BE2C (cell line): ENCODE results near the gene SLC39A11.
A peak's percentile ranks its signal among the peaks of the same experiment; 100 is the strongest.

Experiments
- DNase-seq: peaks from one replicate; pipeline ENCODE4 v3.0.0-alpha.2; 2020
- H3K27me3 ChIP-seq: fragments of 250-450 bp; sonication (Bioruptor Pico); 2 replicates; pipeline ENCODE4 v1.5.1; 2020; ENCODE audit warnings: mild to moderate bottlenecking
- H3K36me3 ChIP-seq: fragments of 250-450 bp; sonication (Bioruptor Pico); 2 replicates; pipeline ENCODE4 v1.5.1; 2020; ENCODE audit warnings: mild to moderate bottlenecking
- H3K4me1 ChIP-seq: fragments of 250-450 bp; sonication (Bioruptor Pico); 2 replicates; pipeline ENCODE4 v1.5.1; 2020
- H3K4me3 ChIP-seq: 2 replicates; pipeline ENCODE4 v1.5.1; 2011; ENCODE audit warnings: low read depth, low read length
- H3K9me3 ChIP-seq: fragments of 250-450 bp; sonication (Bioruptor Pico); 2 replicates; pipeline ENCODE4 v1.5.1; 2020
- TF ChIP-seq, protein P1 (sequence below): IDR thresholded peaks from 2 replicates; pipeline ENCODE4 v1.5.1; 2012; ENCODE audit warnings: mild to moderate bottlenecking, low read depth, low read length

The SLC39A11 gene

GRCh38 chr17:73043686-73044581, 48.6 kb downstream of the SLC39A11 start:
- Histone ChIP-seq H3K27me3 (no peaks in the 10 kb centered on the region), H3K4me1 (peaks cover 6% of the 10 kb centered on the region), H3K4me3 (peak overlapping the region; percentile 14), H3K9me3 (peaks cover 3% of the 10 kb centered on the region; the same call in 1 of the 2 replicates), H3K36me3 (no peaks in the 10 kb centered on the region)
- TF ChIP-seq, protein P1, sequence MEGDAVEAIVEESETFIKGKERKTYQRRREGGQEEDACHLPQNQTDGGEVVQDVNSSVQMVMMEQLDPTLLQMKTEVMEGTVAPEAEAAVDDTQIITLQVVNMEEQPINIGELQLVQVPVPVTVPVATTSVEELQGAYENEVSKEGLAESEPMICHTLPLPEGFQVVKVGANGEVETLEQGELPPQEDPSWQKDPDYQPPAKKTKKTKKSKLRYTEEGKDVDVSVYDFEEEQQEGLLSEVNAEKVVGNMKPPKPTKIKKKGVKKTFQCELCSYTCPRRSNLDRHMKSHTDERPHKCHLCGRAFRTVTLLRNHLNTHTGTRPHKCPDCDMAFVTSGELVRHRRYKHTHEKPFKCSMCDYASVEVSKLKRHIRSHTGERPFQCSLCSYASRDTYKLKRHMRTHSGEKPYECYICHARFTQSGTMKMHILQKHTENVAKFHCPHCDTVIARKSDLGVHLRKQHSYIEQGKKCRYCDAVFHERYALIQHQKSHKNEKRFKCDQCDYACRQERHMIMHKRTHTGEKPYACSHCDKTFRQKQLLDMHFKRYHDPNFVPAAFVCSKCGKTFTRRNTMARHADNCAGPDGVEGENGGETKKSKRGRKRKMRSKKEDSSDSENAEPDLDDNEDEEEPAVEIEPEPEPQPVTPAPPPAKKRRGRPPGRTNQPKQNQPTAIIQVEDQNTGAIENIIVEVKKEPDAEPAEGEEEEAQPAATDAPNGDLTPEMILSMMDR = no peak
- peak; percentile 24 for DNase-seq

GRCh38 chr17:73042809-73043685, 49.4 kb downstream of the SLC39A11 start:
- TF ChIP-seq, protein P1 = no peak
- Histone ChIP-seq H3K9me3 (no peaks in the 10 kb centered on the region), H3K36me3 (no peaks in the 10 kb centered on the region), H3K27me3 (no peaks in the 10 kb centered on the region), H3K4me3 (peak overlapping the region; percentile 14), H3K4me1 (peaks cover 6% of the 10 kb centered on the region)
- peak; percentile 15 for DNase-seq

DNA sequence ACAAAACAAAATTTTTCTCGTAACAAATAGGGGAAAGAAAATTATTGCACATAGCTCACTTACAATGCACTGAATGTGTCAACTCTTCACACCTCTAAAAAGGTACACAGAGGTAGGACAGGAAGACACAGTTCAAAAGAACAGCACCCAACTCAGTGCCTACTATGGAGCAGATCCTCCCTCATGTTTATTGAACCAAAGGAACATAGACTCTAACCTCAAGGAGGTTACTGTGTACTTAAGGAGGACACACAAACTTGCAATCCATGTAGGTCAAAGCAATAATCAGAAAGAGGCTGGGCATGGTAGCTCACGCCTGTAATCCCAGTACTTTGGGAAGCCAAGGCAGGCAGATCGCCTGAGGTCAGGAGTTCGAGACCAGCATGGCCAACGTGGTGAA, 50.3 kb downstream of the SLC39A11 start:
- H3K36me3 ChIP-seq = no peaks in the 10 kb centered on the region
- no peak for DNase-seq
- peaks cover 6% of the 10 kb centered on the region for H3K4me1 ChIP-seq
- H3K4me3 ChIP-seq = no peak overlapping the region
- TF ChIP-seq, protein P1 = no peak
- no peaks in the 10 kb centered on the region for H3K27me3 ChIP-seq
- H3K9me3 ChIP-seq = no peaks in the 10 kb centered on the region

DNA sequence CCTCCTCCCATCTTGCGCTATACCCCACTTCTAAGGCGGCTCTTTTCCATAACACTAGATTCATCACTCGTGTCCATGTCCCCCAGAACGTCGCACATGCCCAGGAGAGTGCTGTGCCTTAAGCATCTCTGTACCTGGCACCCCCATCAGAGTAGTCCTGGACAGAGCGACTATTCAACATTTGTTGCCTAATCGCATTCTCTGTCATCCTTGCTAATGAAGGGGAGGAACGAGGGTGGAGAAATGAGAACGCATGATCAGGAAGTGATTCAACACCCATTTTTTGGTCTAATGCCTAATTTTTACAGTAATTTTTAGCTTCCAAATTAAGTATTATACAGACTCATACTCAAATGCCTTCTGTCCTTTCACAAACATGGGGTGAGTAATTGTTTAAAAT, 53.2 kb downstream of the SLC39A11 start:
- no peaks in the 10 kb centered on the region for H3K36me3 ChIP-seq
- no peak overlapping the region for H3K4me3 ChIP-seq
- peaks cover 6% of the 10 kb centered on the region for H3K4me1 ChIP-seq
- TF ChIP-seq, protein P1 = no peak
- H3K9me3 ChIP-seq = no peaks in the 10 kb centered on the region
- H3K27me3 ChIP-seq = no peaks in the 10 kb centered on the region
- DNase-seq = no peak

DNA sequence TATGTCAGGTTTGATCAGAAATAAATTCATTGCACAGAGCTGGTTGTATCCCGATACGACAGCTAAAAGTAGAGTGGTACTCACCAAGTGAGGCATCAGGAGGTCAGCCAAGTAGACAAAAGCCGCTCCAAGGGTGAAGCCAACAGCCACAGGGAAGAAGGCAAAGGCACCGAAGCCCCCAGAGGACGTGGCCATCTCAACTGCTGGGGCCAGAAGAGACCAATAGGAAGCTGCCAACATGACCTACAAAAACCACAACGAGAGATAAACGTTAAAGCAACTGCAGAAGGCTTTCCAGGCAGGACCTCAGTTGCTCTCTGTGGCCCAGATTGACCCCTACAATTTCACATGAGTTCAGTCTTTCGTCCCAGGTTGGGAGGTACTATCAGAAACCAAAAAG, 61.0 kb downstream of the SLC39A11 start:
- Histone ChIP-seq H3K27me3 (no peaks in the 10 kb centered on the region), H3K4me1 (peaks cover 4% of the 10 kb centered on the region; the same call in 1 of the 2 replicates), H3K36me3 (no peaks in the 10 kb centered on the region), H3K4me3 (no peak overlapping the region), H3K9me3 (no peaks in the 10 kb centered on the region)
- no peak for DNase-seq
- TF ChIP-seq, protein P1 = no peak

GRCh38 chr17:73030995-73031394, 61.5 kb downstream of the SLC39A11 start:
- H3K4me3 ChIP-seq = no peak overlapping the region
- peak; percentile 41 for DNase-seq
- H3K36me3 ChIP-seq = no peaks in the 10 kb centered on the region
- H3K27me3 ChIP-seq = no peaks in the 10 kb centered on the region
- TF ChIP-seq, protein P1 = no peak
- peaks cover 4% of the 10 kb centered on the region; the same call in 1 of the 2 replicates for H3K4me1 ChIP-seq
- H3K9me3 ChIP-seq = no peaks in the 10 kb centered on the region
